Measurements from ENCODE around the gene SPATA13.

Gene SPATA13

DNA sequence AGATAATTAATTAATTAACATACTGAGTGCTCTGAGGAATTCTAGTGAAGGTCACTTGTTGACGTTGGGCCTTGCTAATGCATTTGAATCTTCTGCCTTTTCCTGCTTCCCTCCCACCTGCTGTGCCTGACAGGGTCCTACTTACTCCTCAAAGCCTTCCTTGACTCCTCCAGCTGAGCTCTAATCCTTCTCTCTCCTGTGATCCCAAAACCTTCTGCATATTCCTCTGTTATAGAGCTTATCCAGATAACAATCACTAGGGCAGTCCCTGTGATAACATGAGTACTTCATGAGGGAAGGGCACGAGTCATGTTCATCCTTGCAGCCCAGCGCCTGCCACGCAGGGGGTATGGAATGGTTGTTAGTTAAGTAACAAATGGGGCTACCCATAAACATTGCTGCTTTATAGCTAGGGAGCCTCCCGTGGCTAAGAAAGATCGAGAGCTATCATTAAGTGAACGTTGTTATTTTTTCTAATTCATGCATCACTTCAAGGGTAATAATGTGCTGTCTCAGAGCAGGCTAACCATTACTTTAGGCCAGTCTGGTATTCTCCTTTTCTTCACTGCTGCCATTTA lies 19.1 kb upstream of the SPATA13 start:
- DNase-seq (ENCODE audit: low read depth, low spot score), result no peak

DNA sequence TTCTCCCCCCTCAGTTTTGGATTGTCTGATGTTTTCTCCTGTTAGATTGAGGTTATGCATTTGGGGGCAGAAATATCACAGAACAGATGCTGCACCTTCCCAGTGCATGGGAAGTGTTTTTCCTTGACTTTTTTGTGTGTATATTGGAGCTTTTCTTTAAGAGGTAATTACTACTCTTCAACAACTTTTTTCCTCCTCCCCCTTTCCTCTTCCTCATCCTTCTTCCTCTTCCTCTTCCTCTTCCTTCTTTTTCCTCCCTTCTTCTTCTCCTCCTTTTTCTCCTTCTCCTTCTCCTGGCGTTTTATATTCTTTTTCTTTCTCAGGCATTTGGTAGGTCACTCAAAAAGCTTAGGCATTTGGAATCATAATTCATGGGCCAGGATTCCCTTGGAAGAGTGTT lies 18.1 kb upstream of the SPATA13 start:
- DNase-seq (ENCODE audit: low read depth, low spot score), result no peak

DNA sequence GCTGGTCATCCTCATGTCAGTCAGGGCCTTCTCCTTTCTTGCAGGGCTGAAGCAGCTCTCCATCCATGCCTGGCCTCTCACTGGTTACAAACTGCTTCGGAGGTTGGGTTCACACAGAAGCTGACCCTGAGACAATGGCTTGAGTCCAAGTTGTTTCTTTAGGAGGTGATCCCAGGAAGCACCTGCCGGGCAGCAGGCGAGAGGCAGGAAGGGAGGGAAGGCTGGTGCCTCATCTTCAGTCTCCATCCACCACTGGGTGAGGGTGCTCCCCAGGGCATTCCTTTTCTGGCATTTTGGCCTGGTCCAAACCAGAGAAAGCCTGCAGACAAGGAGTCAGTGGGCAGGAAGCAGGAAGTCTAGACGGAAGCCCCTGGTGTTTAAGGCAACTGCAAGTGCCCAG lies 17.6 kb upstream of the SPATA13 start:
- no peak for DNase-seq (ENCODE audit: low read depth, low spot score)

DNA sequence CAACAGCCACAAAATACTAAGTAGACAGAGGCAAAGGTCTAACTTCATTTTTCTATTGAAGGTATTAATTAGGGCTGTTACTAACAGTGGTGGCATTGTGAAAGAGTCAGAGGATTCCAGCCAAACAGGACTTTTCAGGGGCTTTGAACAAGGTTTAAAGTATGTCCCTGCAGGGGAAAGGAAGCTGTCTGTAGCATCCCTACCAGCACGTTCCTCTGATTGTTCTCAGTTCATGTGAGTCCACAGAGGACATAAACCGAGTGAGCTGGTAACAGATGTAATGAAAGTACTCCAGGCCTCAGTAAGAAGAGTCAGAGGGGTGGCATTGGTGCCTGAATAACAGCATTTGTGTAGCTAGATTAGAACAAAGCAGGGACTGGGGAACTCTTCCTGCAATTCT lies 15.3 kb upstream of the SPATA13 start:
- DNase-seq (ENCODE audit: low read depth, low spot score), result no peak

DNA sequence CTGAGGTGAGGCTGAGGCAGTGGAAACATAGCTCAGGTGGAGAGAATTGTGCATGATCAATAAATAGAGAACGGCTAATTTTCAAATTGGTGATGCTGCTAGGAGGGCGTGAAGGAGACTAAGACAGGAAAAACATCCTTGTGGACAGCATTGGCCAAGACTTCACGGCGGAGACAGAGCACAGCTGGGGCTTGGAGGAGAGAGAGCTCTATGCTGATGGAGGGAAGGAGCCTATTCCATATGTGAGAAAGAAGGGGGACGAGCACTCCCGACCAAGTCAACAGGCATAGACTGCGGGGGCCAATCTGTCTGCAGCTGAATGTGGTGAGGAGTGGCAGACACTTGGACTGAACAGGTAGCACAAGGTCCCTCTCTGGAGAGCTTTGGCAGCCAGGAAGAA lies 14.8 kb upstream of the SPATA13 start:
- no peak for DNase-seq (ENCODE audit: low read depth, low spot score)

DNA sequence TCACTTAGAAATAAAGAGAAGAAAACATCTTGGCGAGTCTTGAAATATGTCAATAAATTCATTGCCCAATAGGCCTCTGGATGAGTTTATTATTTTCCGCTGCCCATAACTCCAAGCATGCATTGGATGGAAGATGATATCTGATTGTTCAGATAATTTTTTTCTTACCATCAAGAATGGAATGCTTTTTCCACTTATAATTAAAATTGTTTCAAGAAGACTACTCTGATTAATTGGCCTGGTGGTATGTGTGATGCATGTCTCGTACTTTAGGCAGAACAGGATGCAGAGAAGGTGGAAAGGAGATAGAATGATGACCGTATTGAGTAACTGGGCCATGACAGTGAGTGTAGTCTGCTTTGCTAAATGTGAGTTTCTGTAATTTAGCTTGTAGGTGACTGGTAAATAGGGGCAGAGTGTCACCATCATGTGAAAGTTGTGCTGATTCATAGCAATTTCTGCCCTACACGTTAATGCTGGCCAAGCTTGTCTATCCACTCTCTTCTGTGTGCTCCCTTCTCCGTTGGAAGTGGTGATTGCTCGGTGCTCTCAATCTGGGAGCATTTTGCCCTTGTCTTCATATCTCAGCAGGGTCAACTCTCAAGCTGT lies 13.5 kb upstream of the SPATA13 start:
- DNase-seq (ENCODE audit: low read depth, low spot score), result no peak

DNA sequence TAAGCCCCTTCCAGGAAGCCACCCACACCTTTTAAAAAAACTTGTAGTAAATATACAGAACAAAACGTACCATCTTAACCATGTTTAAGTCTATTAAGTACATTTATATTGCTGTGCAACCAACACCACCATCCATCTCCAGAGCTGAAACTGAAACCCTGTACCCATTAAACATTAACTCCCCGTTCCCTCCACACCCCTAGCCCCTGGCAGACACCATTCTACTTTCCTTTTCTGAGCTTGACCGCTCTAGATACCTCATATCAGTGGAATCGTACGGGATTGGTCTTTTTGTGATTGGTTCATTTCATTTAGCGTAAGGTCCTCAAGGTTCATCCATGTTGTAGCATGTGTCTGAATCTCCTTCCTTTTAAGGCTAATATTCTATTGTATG lies 13.0 kb upstream of the SPATA13 start:
- no peak for DNase-seq (ENCODE audit: low read depth, low spot score)

DNA sequence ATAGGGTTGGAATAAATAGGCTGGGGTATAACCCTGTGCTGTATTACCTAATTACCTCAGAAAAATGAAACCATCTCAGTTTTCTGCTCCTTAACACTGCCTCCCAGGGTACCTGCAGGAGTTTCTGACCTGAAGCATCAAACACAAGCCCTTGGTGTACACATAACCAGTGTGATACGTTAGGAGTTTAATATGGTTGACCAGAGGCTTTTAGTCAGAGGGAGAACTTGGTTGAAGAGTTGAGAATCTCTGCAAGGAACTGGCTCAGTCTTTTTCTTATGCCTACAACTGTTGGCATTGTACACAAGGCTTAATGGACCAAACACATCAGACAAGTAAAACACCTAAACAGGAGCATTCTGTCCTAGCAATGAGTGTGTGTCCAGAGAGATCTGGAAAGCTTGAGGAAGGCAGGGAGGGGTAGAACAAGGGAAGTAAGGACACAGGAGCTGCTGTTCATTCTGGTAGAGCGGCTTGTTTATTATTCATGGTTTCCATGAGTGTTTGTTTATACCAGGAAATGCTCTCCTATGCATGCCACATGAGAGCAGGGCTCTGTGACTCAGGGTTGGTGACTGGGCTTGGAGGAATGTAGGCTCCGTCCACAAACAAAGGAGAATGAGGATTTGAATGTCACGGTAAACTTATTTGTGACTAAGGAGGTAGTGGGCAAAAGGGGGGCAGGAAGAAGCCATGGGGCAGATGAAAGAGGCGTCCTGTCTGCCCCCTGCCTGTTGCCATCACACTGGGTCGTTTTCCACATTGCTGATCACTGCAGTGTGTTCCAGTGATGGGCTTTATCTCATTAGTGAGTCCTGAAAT lies 11.9 kb upstream of the SPATA13 start:
- DNase-seq (ENCODE audit: low read depth, low spot score), result no peak

DNA sequence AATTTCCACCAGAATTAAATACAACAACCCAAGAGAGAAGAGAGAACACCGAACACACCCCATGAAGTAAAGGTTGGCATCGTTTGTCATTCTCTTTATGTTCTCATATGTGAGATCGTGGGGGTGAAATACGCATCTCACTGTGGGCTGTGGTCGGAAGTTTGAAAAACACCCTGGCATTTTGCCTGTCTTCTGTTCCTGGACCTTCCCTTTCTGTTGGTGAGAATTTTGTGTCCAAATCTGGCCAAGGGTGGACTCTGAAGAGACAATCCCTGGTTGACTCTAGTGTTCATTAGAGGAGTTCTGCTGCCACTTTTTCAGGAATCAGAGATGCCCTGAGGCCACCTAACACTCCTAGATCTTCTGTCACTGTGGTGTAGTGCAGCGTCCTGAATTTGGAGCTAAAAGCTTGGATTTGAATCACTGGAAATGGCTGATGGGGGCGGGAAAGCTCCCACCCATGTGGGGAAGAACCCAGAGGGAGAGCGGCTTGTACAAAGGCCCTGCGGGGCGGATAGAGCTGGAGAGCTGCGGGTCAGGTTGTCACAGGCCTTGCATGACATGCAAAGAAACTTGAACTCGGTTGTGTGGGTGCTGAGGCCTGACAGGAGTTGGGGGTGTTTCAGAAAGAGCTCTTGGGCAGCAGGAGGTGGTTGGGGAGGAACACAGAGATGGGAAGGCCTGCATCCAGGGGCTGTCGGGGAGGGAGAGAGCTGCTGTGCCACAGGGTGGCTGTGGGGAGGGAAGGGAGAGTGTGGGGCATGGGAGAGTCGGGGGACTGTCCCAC lies 11.1 kb upstream of the SPATA13 start:
- DNase-seq (ENCODE audit: low read depth, low spot score), result no peak

DNA sequence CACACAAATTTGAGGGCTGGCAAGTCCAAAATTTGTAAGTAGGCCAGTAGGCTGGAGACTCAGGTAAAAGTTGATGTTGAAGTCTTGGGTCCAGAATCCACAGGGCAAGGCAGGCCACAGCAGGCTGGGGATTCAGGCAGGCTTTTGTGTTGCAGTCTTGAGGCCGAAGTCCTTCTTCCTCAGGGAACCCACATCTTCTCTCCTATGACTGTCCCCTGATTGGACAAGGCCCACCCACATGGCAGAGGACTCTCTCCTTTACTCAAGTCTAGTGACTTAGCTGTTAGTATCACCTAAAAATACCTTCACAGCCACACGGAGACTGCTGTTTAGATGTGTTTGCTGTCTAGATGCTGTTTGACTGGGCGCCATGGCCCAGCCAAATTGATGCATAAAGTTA lies 9.9 kb upstream of the SPATA13 start:
- DNase-seq (ENCODE audit: low read depth, low spot score), result no peak

DNA sequence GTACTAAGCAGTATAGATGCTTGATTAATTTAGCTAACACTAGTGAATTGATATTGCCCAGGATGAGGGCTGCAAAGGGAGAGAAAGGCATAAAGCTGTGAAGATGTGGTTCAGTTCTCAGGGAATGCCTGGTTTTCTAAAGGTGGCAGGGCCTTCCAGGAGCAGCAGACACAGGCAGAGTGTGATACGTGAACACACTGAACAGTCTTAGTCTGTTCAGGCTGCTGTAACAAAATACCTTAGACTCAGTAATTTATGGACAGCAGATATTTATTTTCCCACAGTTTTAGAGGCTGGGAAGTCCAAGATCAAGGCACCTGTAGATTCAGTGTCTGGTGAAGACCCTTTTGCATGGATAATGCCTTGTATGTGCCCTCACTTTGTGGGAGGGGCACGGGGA lies 8.7 kb upstream of the SPATA13 start:
- DNase-seq (ENCODE audit: low read depth, low spot score), result no peak

DNA sequence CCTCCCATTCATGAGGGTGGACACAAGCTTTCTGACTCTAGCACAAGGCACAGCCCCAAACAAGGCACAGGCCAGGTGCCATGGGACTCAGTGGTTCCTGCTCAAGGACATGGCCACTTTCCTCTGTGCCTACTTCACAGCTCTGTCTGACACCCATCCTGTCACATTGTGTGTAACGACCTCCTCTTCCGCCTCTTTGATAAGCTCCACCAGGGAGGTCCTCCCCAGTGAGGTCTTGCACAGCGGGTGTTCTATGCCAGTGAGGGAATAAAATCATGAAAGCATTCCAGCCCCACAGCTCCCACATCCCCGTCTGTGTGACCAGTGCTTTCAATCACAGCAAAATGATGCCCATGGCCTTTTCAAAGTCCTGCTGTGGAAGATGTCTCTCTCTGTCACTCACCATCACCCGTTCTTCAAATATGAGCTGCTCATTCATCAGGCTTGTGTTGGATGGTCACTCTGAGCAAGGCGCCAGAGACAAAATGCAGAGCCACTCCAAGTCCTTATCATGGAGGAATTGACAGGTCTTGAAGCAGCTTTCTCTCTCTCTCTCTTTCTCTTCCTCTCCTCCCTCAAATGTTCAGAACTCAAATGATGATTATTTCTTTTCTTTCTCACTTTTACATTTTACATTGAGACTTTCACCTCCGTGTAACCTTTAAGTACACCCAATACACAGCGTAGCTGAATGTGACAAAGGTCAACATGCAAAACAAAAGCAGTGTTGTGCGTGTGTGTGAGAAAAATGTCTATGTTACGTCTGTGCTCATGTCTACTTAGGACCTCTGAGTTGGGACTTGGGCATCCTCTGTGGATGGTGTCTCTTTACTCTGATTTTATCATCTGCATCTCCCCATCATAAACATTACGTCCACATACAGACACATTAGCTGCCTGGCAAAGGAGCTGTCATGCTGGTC lies 8.0 kb upstream of the SPATA13 start:
- no peak for DNase-seq (ENCODE audit: low read depth, low spot score)

DNA sequence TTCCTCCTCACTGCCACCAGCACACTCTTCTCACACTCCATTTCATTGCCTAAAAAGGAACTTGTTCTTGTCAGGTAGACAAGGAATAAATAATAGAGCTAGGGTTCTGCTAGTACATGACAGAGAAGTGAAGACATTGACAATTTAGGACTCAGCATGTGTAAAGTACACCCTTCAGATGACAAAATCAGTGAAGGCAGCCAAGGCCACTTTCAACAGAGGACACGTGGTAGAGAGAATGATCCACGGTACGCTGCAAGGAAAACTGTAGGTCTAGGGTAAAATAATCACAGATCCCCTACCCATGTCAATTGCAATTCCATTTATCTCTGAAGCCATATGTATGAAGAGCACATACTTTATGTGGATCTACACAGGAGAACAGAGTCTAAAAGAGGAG lies 7.2 kb upstream of the SPATA13 start:
- no peak for DNase-seq (ENCODE audit: low read depth, low spot score)

DNA sequence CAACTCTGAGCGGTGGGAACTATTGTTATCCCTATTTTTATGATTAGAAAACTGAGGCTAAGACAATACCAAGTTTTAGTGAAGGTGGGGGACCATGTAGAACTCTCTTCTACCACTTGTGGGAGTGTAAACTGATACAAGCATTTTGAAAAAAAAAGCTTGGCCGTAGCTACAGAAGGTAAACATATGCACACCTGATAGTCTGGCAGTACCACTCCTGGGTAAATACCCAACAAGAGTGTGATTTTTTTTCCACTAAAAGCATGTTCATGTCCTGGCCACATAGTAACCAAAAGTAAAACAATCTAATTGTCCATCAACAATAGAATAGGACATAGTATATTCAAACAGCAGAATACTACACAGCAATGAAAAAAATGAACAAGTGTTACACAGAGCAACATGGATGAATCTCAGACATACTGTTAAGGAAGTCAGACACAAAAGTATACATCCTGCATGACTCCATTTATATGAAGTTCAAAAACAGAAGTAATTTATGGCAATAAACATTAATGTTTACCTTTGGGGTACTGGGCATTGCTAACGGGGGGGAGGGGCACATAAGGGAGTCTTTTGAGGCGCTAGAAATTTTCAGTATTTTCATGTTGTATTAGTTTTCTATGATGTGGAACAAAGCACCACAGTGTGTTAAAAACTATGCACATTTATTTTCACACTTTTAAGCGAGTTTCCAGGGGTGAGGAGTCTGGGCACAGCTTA lies 6.4 kb upstream of the SPATA13 start:
- DNase-seq (ENCODE audit: low read depth, low spot score), result no peak

DNA sequence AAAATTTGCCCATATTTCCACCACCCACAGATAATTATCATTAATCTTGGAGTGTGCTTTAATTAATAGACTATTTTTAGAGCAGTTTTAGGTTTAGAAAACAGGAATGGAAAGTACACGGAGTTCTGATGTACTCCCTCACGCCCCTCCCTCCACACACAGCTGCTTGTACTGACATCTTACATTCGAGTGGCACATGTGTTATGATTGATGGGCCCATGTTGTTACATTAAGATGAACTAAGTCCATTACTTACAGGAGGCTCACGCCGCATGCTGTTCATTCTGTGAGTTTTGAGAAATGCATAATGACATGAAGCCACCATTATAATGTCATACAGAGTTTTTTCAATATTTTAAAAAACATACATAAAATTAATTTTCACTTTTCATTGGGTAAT lies 1.2 kb upstream of the SPATA13 start:
- DNase-seq (ENCODE audit: low read depth, low spot score), result no peak

DNA sequence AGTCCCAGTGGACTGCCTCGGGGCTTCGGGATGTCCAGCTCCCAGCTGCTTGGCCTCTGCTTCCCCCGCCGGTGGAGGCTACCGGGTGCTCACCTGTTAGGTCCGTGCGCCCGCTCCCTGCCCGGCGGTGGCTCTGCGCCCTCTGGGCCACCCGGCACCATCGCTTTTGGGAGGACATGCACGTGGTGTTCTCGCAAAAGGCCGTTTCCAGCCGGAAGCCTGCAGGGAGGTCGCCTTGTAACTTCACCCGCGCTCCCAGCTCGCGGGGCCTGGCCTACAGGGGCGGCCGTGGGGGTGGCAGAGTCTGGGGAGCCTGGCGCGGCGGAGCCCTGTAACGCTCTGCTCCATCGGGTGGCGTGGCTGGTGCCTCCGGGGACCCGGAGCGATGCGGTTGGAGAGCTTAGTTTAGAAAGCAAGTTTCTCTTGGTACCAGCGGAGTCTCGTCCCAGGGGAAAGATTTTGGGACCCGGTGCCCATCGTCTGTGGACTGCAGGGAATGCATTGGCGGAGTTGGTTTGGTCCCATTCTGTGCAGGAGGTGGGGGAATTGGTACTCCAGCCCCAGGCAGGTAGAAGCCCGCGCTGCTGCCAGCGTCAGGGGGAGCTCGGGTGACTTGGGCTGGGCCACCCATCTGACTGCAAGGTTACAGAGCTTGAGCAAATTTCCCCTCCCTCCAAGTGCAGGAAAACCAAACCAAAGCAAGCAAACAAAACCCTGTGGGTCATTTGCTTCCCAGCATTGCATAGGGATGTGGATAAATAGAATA lies 673 bp downstream of the SPATA13 start:
- DNase-seq (ENCODE audit: low read depth, low spot score), result no peak

DNA sequence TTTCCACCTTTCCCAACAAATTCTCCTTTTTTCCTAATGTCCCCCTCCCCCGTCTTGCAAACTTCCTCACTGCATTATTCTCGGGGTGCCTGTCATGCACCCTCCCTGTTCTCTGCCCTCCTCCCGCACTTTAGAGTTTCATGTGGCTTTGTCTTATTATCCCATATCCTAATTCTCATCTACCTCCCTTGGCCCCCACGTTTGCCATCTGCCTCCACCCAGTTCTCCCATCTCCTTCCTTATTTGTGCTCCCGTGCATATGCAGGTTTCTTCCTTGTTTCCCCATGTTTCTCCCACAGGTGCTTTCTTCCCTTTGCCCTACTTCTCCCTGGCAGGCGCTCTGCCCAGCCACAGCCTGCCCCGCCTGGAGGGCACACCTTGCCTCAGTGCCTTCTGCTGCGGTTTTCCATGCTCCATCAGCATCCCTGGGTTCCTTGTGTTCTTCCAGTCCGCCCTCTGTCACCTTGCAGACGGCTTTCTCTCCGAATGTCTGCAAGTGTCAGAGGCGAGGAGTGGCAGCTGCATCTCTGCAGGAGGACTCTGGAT lies 1.5 kb downstream of the SPATA13 start:
- DNase-seq (ENCODE audit: low read depth, low spot score), result no peak

DNA sequence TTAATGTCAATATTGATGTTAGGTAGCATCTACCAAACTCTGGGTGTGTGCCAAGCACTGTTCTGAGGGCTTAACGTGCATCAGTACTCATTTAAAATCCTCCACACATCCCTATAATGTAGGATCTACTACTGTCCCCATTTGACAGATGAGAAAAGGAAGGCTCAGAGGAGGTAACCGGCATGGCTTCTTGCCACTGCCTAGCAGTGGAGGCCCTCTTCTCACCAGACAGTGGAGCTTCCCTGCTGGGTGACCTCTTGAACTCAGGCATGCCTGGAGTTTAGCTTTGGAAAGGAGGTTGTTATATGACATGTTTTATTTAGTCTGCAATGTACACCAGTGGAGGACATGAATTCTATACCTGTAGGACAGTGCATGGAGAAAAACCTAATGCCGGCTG lies 2.1 kb downstream of the SPATA13 start:
- DNase-seq (ENCODE audit: low read depth, low spot score), result no peak

DNA sequence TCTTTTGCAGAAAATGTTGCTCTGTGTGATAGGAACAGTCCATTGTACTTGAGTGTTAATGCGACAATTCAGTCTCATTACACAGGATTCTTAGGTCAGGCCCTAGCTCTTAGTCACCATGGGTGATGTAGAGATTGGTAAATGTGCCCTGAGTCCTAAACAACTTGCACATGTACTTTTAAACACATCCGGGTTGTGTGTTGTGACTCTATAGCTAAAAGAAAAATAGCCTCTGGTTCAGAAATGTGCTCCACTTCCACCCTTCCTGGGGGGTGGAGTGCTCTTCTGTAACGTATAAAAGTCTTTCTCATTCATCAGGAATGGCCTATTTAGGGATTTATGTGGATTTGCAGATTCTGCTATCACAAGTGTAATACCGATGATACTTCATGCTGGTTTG lies 5.2 kb downstream of the SPATA13 start:
- no peak for DNase-seq (ENCODE audit: low read depth, low spot score)

DNA sequence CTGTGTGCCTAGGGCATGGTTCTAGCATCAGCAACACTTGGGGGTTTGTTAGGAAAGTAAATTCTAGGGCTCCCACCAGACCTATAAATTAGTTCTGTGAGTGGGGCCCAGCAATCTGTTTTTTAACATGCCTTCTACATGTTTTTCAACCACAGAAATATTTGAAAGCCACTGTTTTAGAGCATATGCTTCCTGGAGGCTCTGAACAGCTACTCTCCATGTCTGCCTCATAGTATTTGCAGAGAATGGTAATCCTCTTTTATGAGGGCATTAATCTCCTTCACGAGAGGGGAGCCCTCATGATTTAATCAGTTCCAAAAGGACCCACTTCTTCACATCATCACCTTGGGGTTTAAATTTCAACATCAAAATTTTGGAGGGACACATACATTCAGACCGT lies 6.0 kb downstream of the SPATA13 start:
- no peak for DNase-seq (ENCODE audit: low read depth, low spot score)

Data from brain pericyte (primary cell).